SK-N-SH (cell line): ENCODE measurements around the gene MMP24OS. TPM values are rescaled to one million over a fixed set of nuclear protein-coding genes. Genes with fewer than 3 reads are reported as not detected.

Experiments used
- CTCF ChIA-PET: fragments of 300-600, 350-600 bp; formaldehyde crosslinking; extraction: SDS; loops from one replicate; lab custom pipeline; 2021; lab: Yijun Ruan, JAX
- POLR2A ChIA-PET: fragments of 350-600 bp; sonication (Branson Sonifier 250); formaldehyde crosslinking; extraction: SDS; loops from one replicate; lab custom pipeline; 2020; ENCODE audit warnings: antibody characterized with exemption, inconsistent platforms; lab: Yijun Ruan, JAX
- DNase-seq: peaks from one replicate; pipeline ENCODE4 v3.0.0; 2012
- H2AFZ ChIP-seq: fragments of 200-600 bp; sonication (generic); 2 replicates; pipeline ENCODE4 v1.8.1; 2016; ENCODE audit warnings: antibody characterized with exemption, mild to moderate bottlenecking, low read depth
- H3F3A ChIP-seq: fragments of 200-600 bp; sonication (generic); replicated peaks from 2 replicates; pipeline ENCODE3; 2016; ENCODE audit warnings: antibody characterized with exemption, mild to moderate bottlenecking; ENCODE audit not compliant: insufficient read depth
- H3K27ac ChIP-seq, 2 experiments: fragments of 200-500 bp in 1 of 2; fragments of 200-600 bp in 1 of 2; sonication (Bioruptor generic) in 1 of 2; sonication (generic), shearing (Covaris generic) in 1 of 2; 2 replicates each; pipeline versions ENCODE4 v1.5.1 to v1.6.1; 2014 to 2016; ENCODE audit warnings: low read depth in 2 of 2, inconsistent platforms in 1 of 2, low read length in 1 of 2, mild to moderate bottlenecking in 1 of 2, mixed read lengths in 1 of 2
- H3K27me3 ChIP-seq: fragments of 200-600 bp; sonication (generic), shearing (Covaris generic); 2 replicates; pipeline ENCODE4 v1.6.1; 2016; ENCODE audit warnings: mixed run types; ENCODE audit not compliant: insufficient read depth
- H3K36me3 ChIP-seq, 2 experiments: fragments of 200-500 bp in 1 of 2; fragments of 200-600 bp in 1 of 2; sonication (Bioruptor generic) in 1 of 2; sonication (generic) in 1 of 2; replicated peaks in 1 of 2; 2 replicates each; pipeline versions ENCODE3 to v1.5.1; 2014 to 2016; ENCODE audit warnings: low read length in 1 of 2, mild to moderate bottlenecking in 1 of 2; ENCODE audit not compliant: insufficient read depth in 2 of 2, control insufficient read depth in 1 of 2
- H3K4me1 ChIP-seq, 2 experiments: fragments of 200-500 bp in 1 of 2; fragments of 200-600 bp in 1 of 2; sonication (Bioruptor generic) in 1 of 2; sonication (generic), shearing (Covaris generic) in 1 of 2; 2 replicates each; pipeline versions ENCODE4 v1.5.1 to v1.6.1; 2014 to 2016; ENCODE audit warnings: low read depth in 1 of 2, low read length in 1 of 2, mixed run types in 1 of 2; ENCODE audit not compliant: insufficient read depth in 2 of 2, control insufficient read depth in 1 of 2
- H3K4me2 ChIP-seq: fragments of 200-600 bp; sonication (generic), shearing (Covaris generic); 2 replicates; pipeline ENCODE4 v1.6.1; 2017; ENCODE audit warnings: mixed run types
- H3K4me3 ChIP-seq, 2 experiments: fragments of 200-500 bp in 1 of 2; fragments of 200-600 bp in 1 of 2; sonication (Bioruptor generic) in 1 of 2; sonication (generic), shearing (Covaris generic) in 1 of 2; 2 replicates each; pipeline versions ENCODE4 v1.5.1 to v1.8.1; 2014 to 2016; ENCODE audit warnings: low read depth in 2 of 2, inconsistent platforms in 1 of 2, low read length in 1 of 2, mild to moderate bottlenecking in 1 of 2, mixed read lengths in 1 of 2, moderate library complexity in 1 of 2
- H3K79me2 ChIP-seq: fragments of 200-600 bp; sonication (generic); 2 replicates; pipeline ENCODE4 v1.8.1; 2017; ENCODE audit warnings: mild to moderate bottlenecking; ENCODE audit not compliant: insufficient read depth
- H3K9ac ChIP-seq: fragments of 200-600 bp; sonication (generic); 2 replicates; pipeline ENCODE4 v1.6.1; 2017; ENCODE audit warnings: mixed run types
- H3K9me2 ChIP-seq: fragments of 200-600 bp; sonication (generic); 2 replicates; pipeline ENCODE4 v1.6.1; 2017; ENCODE audit warnings: mixed run types
- H3K9me3 ChIP-seq: fragments of 200-600 bp; sonication (generic); 2 replicates; pipeline ENCODE4 v1.6.1; 2017; ENCODE audit warnings: mixed run types, mild to moderate bottlenecking, moderate library complexity
- H4K20me1 ChIP-seq: fragments of 200-600 bp; sonication (generic); 2 replicates; pipeline ENCODE4 v1.6.1; 2017; ENCODE audit warnings: mild to moderate bottlenecking, mixed run types; ENCODE audit not compliant: insufficient read depth
- CHD2 ChIP-seq: fragments of 150-350 bp; IDR thresholded peaks from 2 replicates; pipeline ENCODE4 v1.6.1; 2018; ENCODE audit warnings: low read length; ENCODE audit not compliant: partially characterized antibody
- CTCF ChIP-seq: fragments of 200-600 bp; sonication (generic); IDR thresholded peaks from 2 replicates; pipeline ENCODE4 v1.6.1; 2017; ENCODE audit warnings: antibody characterized with exemption, mild to moderate bottlenecking, moderate library complexity
- EZH2phosphoT487 ChIP-seq: fragments of 200-600 bp; sonication (generic); IDR thresholded peaks from 2 replicates; pipeline ENCODE4 v1.6.1; 2017; ENCODE audit warnings: low read depth, mixed run types, mild to moderate bottlenecking, antibody characterized with exemption, moderate library complexity, borderline replicate concordance
- FOXJ3 ChIP-seq: sonication (generic); formaldehyde crosslinking; IDR thresholded peaks from 2 replicates; pipeline ENCODE4 v1.5.1; 2020; ENCODE audit warnings: mild to moderate bottlenecking, missing genetic modification reagents
- FOXM1 ChIP-seq: IDR thresholded peaks from 2 replicates; pipeline ENCODE4 v1.4.0; 2012; ENCODE audit warnings: low read depth, mild to moderate bottlenecking
- IRF3 ChIP-seq: fragments of 150-350 bp; IDR thresholded peaks from 2 replicates; pipeline ENCODE4 v1.6.1; 2016; ENCODE audit warnings: mild to moderate bottlenecking, low read depth, low read length
- JUND ChIP-seq: IDR thresholded peaks from 2 replicates; pipeline ENCODE4 v1.4.0; 2012
- MAX ChIP-seq: IDR thresholded peaks from 2 replicates; pipeline ENCODE4 v1.4.0; 2012; ENCODE audit warnings: low read depth
- MXI1 ChIP-seq: IDR thresholded peaks from 2 replicates; pipeline ENCODE4 v1.6.1; 2012; ENCODE audit warnings: mild to moderate bottlenecking, low read depth, low read length, improper control_type of control experiment
- NFIC ChIP-seq: IDR thresholded peaks from 2 replicates; pipeline ENCODE4 v1.4.0; 2012; ENCODE audit warnings: borderline replicate concordance
- POLR2AphosphoS5 ChIP-seq: IDR thresholded peaks from 2 replicates; pipeline ENCODE4 v1.6.1; 2012; ENCODE audit warnings: low read depth, low read length
- RAD21 ChIP-seq: IDR thresholded peaks from 2 replicates; pipeline ENCODE4 v1.6.1; 2012; ENCODE audit warnings: mild to moderate bottlenecking, low read length
- RCOR1 ChIP-seq: fragments of 150-350 bp; IDR thresholded peaks from 2 replicates; pipeline ENCODE4 v1.6.1; 2017; ENCODE audit warnings: antibody characterized with exemption, low read length
- RFX5 ChIP-seq: IDR thresholded peaks from 2 replicates; pipeline ENCODE4 v1.6.1; 2012; ENCODE audit warnings: mild to moderate bottlenecking, improper control_type of control experiment, low read length
- SIN3A ChIP-seq: IDR thresholded peaks from 2 replicates; pipeline ENCODE4 v1.6.1; 2012; ENCODE audit warnings: low read depth, mild to moderate bottlenecking, low read length, moderate library complexity, borderline replicate concordance
- SMC3 ChIP-seq: IDR thresholded peaks from 2 replicates; pipeline ENCODE4 v1.6.1; 2012; ENCODE audit warnings: low read depth, low read length, improper control_type of control experiment
- TCF12 ChIP-seq: IDR thresholded peaks from 2 replicates; pipeline ENCODE4 v1.4.0; 2012
- YY1 ChIP-seq: IDR thresholded peaks from 2 replicates; pipeline ENCODE4 v1.4.0; 2012; ENCODE audit warnings: low read depth, mild to moderate bottlenecking
- WGBS: methylation state at CpG from one replicate; pipeline ENCODE4 v1.1.6; 2017; ENCODE audit warnings: low lambda C conversion rate; 5-methylcytosine and 5-hydroxymethylcytosine counted together
- polyA plus RNA-seq, 3 experiments: library from polyadenylated mRNA; depleted of rRNA; stranded (reverse); fragments of >200 nt; gene quantifications; 2 replicates each; pipeline ENCODE4 v1.2.3, GENCODE V29; 2012

The MMP24OS gene
- polyA plus RNA-seq, 1 of the 3 experiments (the other 2 are of a cell fraction) = 53.1 TPM

- Histone ChIP-seq H3K27ac (no peak overlapping the region), H3K27me3 (no peaks in the 10 kb centered on the region), H3K4me1 (peaks cover 18 to 33% of the 10 kb centered on the region in 2 experiments; a peak in 3 of 4 replicates), H3K36me3 (no peaks in the 10 kb centered on the region), H3F3A (peaks cover 20% of the 10 kb centered on the region), H4K20me1 (no peaks in the 10 kb centered on the region), H2AFZ (no peak overlapping the region), H3K9me3 (no peaks in the 10 kb centered on the region), H3K9ac (no peak overlapping the region), H3K4me3 (no peak overlapping the region), H3K4me2 (0 out of 2 replicates have a peak overlapping the region, but pooled peaks have one; percentile 8), H3K79me2 (no peaks in the 10 kb centered on the region), H3K9me2 (no peaks in the 10 kb centered on the region)
- WGBS = 92% methylated on average over 2 of the region's 2 CpGs
- TF ChIP-seq FOXJ3 (CRISPR knock-in tag) = no peak
- no peak for TF ChIP-seq CHD2
- no peak for TF ChIP-seq POLR2AphosphoS5
- no peak for TF ChIP-seq FOXM1
- no peak for TF ChIP-seq TCF12
- no peak for TF ChIP-seq RFX5
- TF ChIP-seq IRF3 = no peak
- TF ChIP-seq MXI1 = no peak
- TF ChIP-seq SIN3A = no peak
- no peak for TF ChIP-seq SMC3
- TF ChIP-seq RAD21 = no peak
- TF ChIP-seq MAX = no peak
- TF ChIP-seq YY1 = no peak
- CTCF ChIA-PET = interaction anchor here (1.1 to 16.5 kb wide), 2 partner anchors 11 to 141 kb away, joined by 3 to 323 read pairs; partner anchors contain the start of gene GDF5
- no peak for DNase-seq
- POLR2A ChIA-PET = no interaction called here
Observed at GRCh38 chr20:35301426-35301825, 23.5 kb upstream of the MMP24OS start.

- no peaks in the 10 kb centered on the region for H3K9me2 ChIP-seq
- H3K4me3 ChIP-seq = no peak overlapping the region
- TF ChIP-seq RAD21 (no peak), SMC3 (no peak), TCF12 (no peak), JUND (no peak), NFIC (no peak), RCOR1 (no peak), CTCF (no peak), EZH2phosphoT487 (no peak), MXI1 (no peak), RFX5 (no peak), SIN3A (no peak), YY1 (no peak)
- H3K36me3 ChIP-seq = no peaks in the 10 kb centered on the region
- H3F3A ChIP-seq = peaks cover 15% of the 10 kb centered on the region
- H3K4me2 ChIP-seq = no peak overlapping the region
- H3K9me3 ChIP-seq = no peaks in the 10 kb centered on the region
- POLR2A ChIA-PET = interaction anchor here (0.6 kb wide), 1 partner anchor 234 kb away, joined by 7 read pairs; no protein-coding TSS in a partner anchor
- H3K4me1 ChIP-seq = peaks cover 21 to 27% of the 10 kb centered on the region in 2 experiments; a peak in 3 of 4 replicates
- no peak overlapping the region for H3K27ac ChIP-seq
- H2AFZ ChIP-seq = no peak overlapping the region
- no peaks in the 10 kb centered on the region for H3K79me2 ChIP-seq
- no peaks in the 10 kb centered on the region for H4K20me1 ChIP-seq
- no peaks in the 10 kb centered on the region for H3K27me3 ChIP-seq
- WGBS = 96% methylated on average over 4 of the region's 4 CpGs
- H3K9ac ChIP-seq = no peak overlapping the region
- CTCF ChIA-PET = interaction anchor here (16.5 kb wide), 1 partner anchor 142 kb away, joined by 323 read pairs; the partner anchor contains the start of gene GDF5
- no peak for DNase-seq
Observed at GRCh38 chr20:35300469-35301262, 22.7 kb upstream of the MMP24OS start.
